Measurements from ENCODE around the gene JMY.

GRCh38 chr5:79193643-79194042 is 42.3 kb upstream of the JMY start:
- TF ChIP-seq MAX (IDR thresholded peaks at IDR 0.05; ENCODE audit: insufficient read depth, insufficient read length) = no peak
- no peak for TF ChIP-seq POLR2A (IDR thresholded peaks at IDR 0.05; ENCODE audit: low read depth, low read length)
- TF ChIP-seq CTCF (IDR thresholded peaks at IDR 0.05; ENCODE audit: extremely low read depth in 1 of 2, insufficient read depth in 1 of 2, low read depth in 1 of 2, low read length in 2 of 2) = no peak
- TF ChIP-seq POLR2AphosphoS5 (IDR thresholded peaks at IDR 0.05; ENCODE audit: insufficient read depth, low read depth, low read length) = no peak
- no peak for TF ChIP-seq MYC (IDR thresholded peaks at IDR 0.05; ENCODE audit: low read depth, low read length)
